GM12891 (cell line): Measurements from ENCODE around the gene S100A4.

ENCODE experiments used
- DNase-seq: peaks from one replicate; pipeline ENCODE4 v3.0.0; 2011; ENCODE audit warnings: low spot score; ENCODE audit not compliant: insufficient read length
- FAIRE-seq: peaks from 2 replicates; lab custom pipeline; 2011; peaks lifted over from hg19 to GRCh38; lab: Jason Lieb, UNC
- PAX5 ChIP-seq: IDR thresholded peaks from 2 replicates; pipeline ENCODE4 v1.6.1; 2011; ENCODE audit warnings: low read length, moderate library complexity, mild to moderate bottlenecking; ENCODE audit not compliant: insufficient read depth, severe bottlenecking
- POLR2A ChIP-seq: IDR thresholded peaks from 2 replicates; pipeline ENCODE4 v1.6.1; 2011; ENCODE audit warnings: low read depth, low read length, control low read depth
- POLR2AphosphoS5 ChIP-seq: IDR thresholded peaks from 2 replicates; pipeline ENCODE4 v1.6.1; 2011; ENCODE audit warnings: low read depth, low read length, control low read depth
- POU2F2 ChIP-seq: IDR thresholded peaks from 2 replicates; pipeline ENCODE4 v1.6.1; 2011; ENCODE audit warnings: low read depth, mild to moderate bottlenecking, control low read depth, low read length, moderate library complexity
- SPI1 ChIP-seq: IDR thresholded peaks from 2 replicates; pipeline ENCODE4 v1.6.1; 2011; ENCODE audit warnings: low read depth, low read length, control low read depth
- TAF1 ChIP-seq: IDR thresholded peaks from 2 replicates; pipeline ENCODE4 v1.6.1; 2011; ENCODE audit warnings: low read depth, low read length, control low read depth

The S100A4 gene

GRCh38 chr1:153556348-153556747, 10.7 kb upstream of the S100A4 start:
- no peak for TF ChIP-seq PAX5
- TF ChIP-seq TAF1, result no peak
- TF ChIP-seq POLR2AphosphoS5, result no peak
- peak; percentile 50; the same call in 1 of the 2 replicates for TF ChIP-seq SPI1
- no peak for TF ChIP-seq POLR2A
- no peak for FAIRE-seq
- no peak for DNase-seq

- TF ChIP-seq SPI1, result peak; percentile 51; the same call in 1 of the 2 replicates
- no peak for TF ChIP-seq POLR2AphosphoS5
- FAIRE-seq (no peak), DNase-seq (no peak)
Measured at GRCh38 chr1:153553830-153554541, 8.4 kb upstream of the S100A4 start.

- no peak for FAIRE-seq
- no peak for TF ChIP-seq POLR2A
- DNase-seq, result no peak
Measured at GRCh38 chr1:153553096-153553495, 7.5 kb upstream of the S100A4 start.

- no peak for DNase-seq
- TF ChIP-seq POLR2AphosphoS5 (no peak), POLR2A (no peak), SPI1 (no peak), TAF1 (no peak), PAX5 (no peak), POU2F2 (no peak)
Measured at GRCh38 chr1:153552335-153552734, 6.7 kb upstream of the S100A4 start.

GRCh38 chr1:153550827-153551500, 5.4 kb upstream of the S100A4 start:
- no peak for DNase-seq
- no peak for FAIRE-seq
- TF ChIP-seq SPI1 (no peak), POLR2A (no peak), PAX5 (no peak), TAF1 (no peak), POLR2AphosphoS5 (no peak), POU2F2 (no peak)

More at GRCh38 chr1:153552335-153552734, 6.7 kb upstream of the S100A4 start:
- no peak for FAIRE-seq

- FAIRE-seq (no peak), DNase-seq (no peak)
- TF ChIP-seq POLR2A, result no peak
- no peak for TF ChIP-seq SPI1
- no peak for TF ChIP-seq POU2F2
- no peak for TF ChIP-seq POLR2AphosphoS5
- TF ChIP-seq TAF1, result no peak
- no peak for TF ChIP-seq PAX5
Measured at GRCh38 chr1:153550398-153550758, 4.8 kb upstream of the S100A4 start.

- FAIRE-seq (no peak), DNase-seq (no peak)
- TF ChIP-seq PAX5 (no peak), POLR2A (no peak), POLR2AphosphoS5 (no peak), SPI1 (no peak), POU2F2 (no peak), TAF1 (no peak)
Measured at GRCh38 chr1:153549741-153550397, 4.3 kb upstream of the S100A4 start.

- TF ChIP-seq PAX5, result no peak
- no peak for TF ChIP-seq SPI1
- no peak for TF ChIP-seq POLR2A
- no peak for TF ChIP-seq TAF1
- no peak for TF ChIP-seq POU2F2
- no peak for TF ChIP-seq POLR2AphosphoS5
- DNase-seq (no peak), FAIRE-seq (no peak)
Measured at GRCh38 chr1:153548722-153549688, 3.4 kb upstream of the S100A4 start, which contains the start of gene S100A3. S100A3 (minus strand) TSS chr1:153549258; CDS start chr1:153548485, 773 bp downstream.

GRCh38 chr1:153547560-153548551, 2.2 kb upstream of the S100A4 start:
- no peak for DNase-seq
- no peak for FAIRE-seq
- TF ChIP-seq PAX5 (no peak), SPI1 (no peak), POLR2A (no peak), POLR2AphosphoS5 (no peak), POU2F2 (no peak), TAF1 (no peak)
